ENCODE results near the gene NDUFA6. TPM values are rescaled to one million over a fixed set of nuclear protein-coding genes. Genes with fewer than 3 reads are reported as not detected.

The NDUFA6 gene
- total and polyA plus RNA-seq, 10 of the 15 experiments (the other 5 are each of a cell fraction or from before 2014, with no cell fraction given): 85.9 to 511 (median 128) TPM

GRCh38 chr22:42132457-42132856 lies 41.9 kb upstream of the NDUFA6 start:
- in situ Hi-C loops (cut with MboI) (no loop called here), intact Hi-C loops (cut with micrococcal nuclease; ENCODE audit: unreplicated experiment) (no loop called here)
- Histone ChIP-seq H3K79me2 (ENCODE audit: control insufficient read depth, insufficient read depth, low read length) (no peaks in the 10 kb centered on the region), H2AFZ (ENCODE audit: control insufficient read depth, low read depth, low read length) (no peak overlapping the region), H3K4me2 (ENCODE audit: control insufficient read depth, insufficient read depth) (no peak overlapping the region), H3K4me1 (ENCODE audit: control insufficient read depth, insufficient read depth, low read length) (no peaks in the 10 kb centered on the region), H3K9me3 (replicated peaks; ENCODE audit: control insufficient read depth, insufficient read depth, low read length) (no peaks in the 10 kb centered on the region), H3K36me3 (ENCODE audit: control insufficient read depth in 2 of 2, insufficient read depth in 2 of 2, low read length in 1 of 2) (no peaks in the 10 kb centered on the region), H3K4me3 (no peak overlapping the region), H3K27me3 (replicated peaks in 1 of 2; ENCODE audit: control insufficient read depth in 2 of 2, insufficient read depth in 2 of 2, low read length in 1 of 2) (no peaks in the 10 kb centered on the region), H3K9ac (ENCODE audit: control insufficient read depth, insufficient read depth, low read length) (no peak overlapping the region), H4K20me1 (ENCODE audit: control insufficient read depth, insufficient read depth) (no peaks in the 10 kb centered on the region), H3K27ac (ENCODE audit: control insufficient read depth, insufficient read depth) (no peak overlapping the region)
- DNase-seq (ENCODE audit: low read depth, low spot score) (no peak), FAIRE-seq (no peak), ATAC-seq (no peak)
- CTCF ChIA-PET: no interaction called here
- POLR2A ChIA-PET: interaction anchor here (0.6 to 0.8 kb wide), 2 partner anchors 25 to 280 kb away, joined by 6 to 10 read pairs; no protein-coding TSS in a partner anchor
- TF ChIP-seq CTCF (IDR thresholded peaks at IDR 0.05 in 2 of 3, conservative IDR thresholded peaks at IDR 0.05 in 1 of 3; ENCODE audit: control insufficient read depth in 2 of 3, extremely low read depth in 1 of 3, insufficient read depth in 1 of 3, low read depth in 3 of 3, low read length in 3 of 3) (no peak), SRF (IDR thresholded peaks at IDR 0.05; ENCODE audit: low read depth in 2 of 2, low read length in 2 of 2) (no peak), MYC (IDR thresholded peaks at IDR 0.05; ENCODE audit: insufficient read depth, insufficient read length, insufficient replicate concordance, low read length, severe bottlenecking) (no peak), SREBF1 (IDR thresholded peaks at IDR 0.05; ENCODE audit: low read length) (no peak), ZNF207 (IDR thresholded peaks at IDR 0.05; ENCODE audit: borderline replicate concordance) (no peak), NRF1 (conservative IDR thresholded peaks at IDR 0.05; ENCODE audit: low read depth, low read length) (no peak), JUND (IDR thresholded peaks at IDR 0.05; ENCODE audit: low read depth, low read length) (no peak), ATF3 (IDR thresholded peaks at IDR 0.05; ENCODE audit: borderline replicate concordance, extremely low read depth, low read depth, low read length) (no peak)
- RAD21 ChIA-PET (ENCODE audit: unreplicated experiment): interaction anchor here (0.6 kb wide), 1 partner anchor 66 kb away, joined by 4 read pairs; no protein-coding TSS in a partner anchor
- SMC1A ChIA-PET (ENCODE audit: uncharacterized antibody, unreplicated experiment): no interaction called here
- BruUV-seq (replicated peaks): no TSS peak
- WGBS (ENCODE audit: insufficient coverage, insufficient replicate concordance, low lambda C conversion rate, missing lambda C conversion rate): 65% methylated on average over 13 of the region's 13 CpGs

All from GM12878 (cell line).